Measurements from ENCODE around the gene ATXN3.

ATXN3 gene

DNA sequence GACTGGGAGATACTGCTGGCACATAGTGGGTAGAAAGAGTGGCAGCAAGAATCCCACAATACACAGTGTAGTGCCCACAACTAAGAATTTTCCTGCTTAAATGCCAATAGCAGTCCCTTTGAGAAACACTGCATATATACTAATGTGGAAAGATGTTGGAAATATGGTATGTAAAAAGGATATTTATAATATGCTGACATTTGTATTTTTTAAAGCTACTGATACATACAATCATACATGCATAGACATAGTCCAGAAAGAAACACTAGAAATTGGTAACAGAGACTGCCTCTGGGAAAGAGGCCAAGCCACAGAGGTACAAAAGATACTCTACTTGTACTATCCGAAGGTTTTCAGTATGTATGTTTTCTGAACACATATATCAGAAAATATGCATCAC is 96.8 kb downstream of the ATXN3 start:
- DNase-seq (ENCODE audit: low read depth, low spot score) = no peak

Data from ELF-1 (cell line).